DOHH2 (cell line): ENCODE measurements around the gene PEX26.

Experiments
- CTCF ChIP-seq: fragments of 200-600 bp; sonication (generic); IDR thresholded peaks from one replicate; pipeline ENCODE4 v1.5.1; 2014; ENCODE audit warnings: antibody characterized with exemption, mild to moderate bottlenecking, low read depth, low read length; ENCODE audit not compliant: poor library complexity, severe bottlenecking
- EZH2phosphoT487 ChIP-seq: fragments of 200-600 bp; sonication (generic); IDR thresholded peaks from 2 replicates; pipeline ENCODE4 v1.6.1; 2017; ENCODE audit warnings: borderline replicate concordance, mild to moderate bottlenecking, antibody characterized with exemption, low read length, moderate library complexity, mixed read lengths

- no peak for TF ChIP-seq CTCF
- no peak for TF ChIP-seq EZH2phosphoT487
Observed at GRCh38 chr22:18070041-18070440, 7.7 kb upstream of the PEX26 start.
